Thyroid gland (tissue), 4 donors: ENCODE measurements around the gene MARCKS.

Source experiments
- CTCF ChIP-seq, 6 experiments: fragments of 200-600 bp in 3 of 6; fragments of 450-650 bp in 3 of 6; sonication (generic) in 3 of 6; IDR thresholded peaks; one replicate each; pipeline ENCODE4 v1.5.1; 2016 to 2019; ENCODE audit warnings: antibody characterized with exemption in 6 of 6, mild to moderate bottlenecking in 2 of 6, inconsistent platforms in 1 of 6, moderate library complexity in 1 of 6
- POLR2A ChIP-seq, 2 donors: fragments of 450-650 bp; IDR thresholded peaks; one replicate each; pipeline ENCODE4 v1.6.1; 2017; ENCODE audit warnings: antibody characterized with exemption in 2 of 2, mild to moderate bottlenecking in 2 of 2, moderate library complexity in 1 of 2

- no peak for TF ChIP-seq CTCF (IDR thresholded peaks at IDR 0.05)
- TF ChIP-seq POLR2A (IDR thresholded peaks at IDR 0.05) = peak in 1 of 2 donors; percentile 14
Observed at GRCh38 chr6:113857556-113858479, 673 bp downstream of the MARCKS start.
